ENCODE measurements around the gene NOS3.

GRCh38 chr7:150990416-150991186 is at the start of gene NOS3:
- TF ChIP-seq CTCF (IDR thresholded peaks at IDR 0.05) = no peak
- TF ChIP-seq POLR2A (IDR thresholded peaks at IDR 0.05) = no peak

Data from prostate gland (tissue), 2 donors.